ENCODE results near the gene GAS2L2.
A peak's percentile ranks its signal among the peaks of the same experiment; 100 is the strongest.

GRCh38 chr17:35747540-35748017 lies 5.5 kb downstream of the GAS2L2 start:
- TF ChIP-seq RAD21 (conservative IDR thresholded peaks at IDR 0.05) (peak; percentile 97), EP300 (conservative IDR thresholded peaks at IDR 0.05; ENCODE audit: poor library complexity, severe bottlenecking) (no peak), CTCF (IDR thresholded peaks at IDR 0.05; ENCODE audit: poor library complexity, severe bottlenecking) (peak; percentile 95), REST (IDR thresholded peaks at IDR 0.05; ENCODE audit: borderline replicate concordance) (no peak), EZH2 (IDR thresholded peaks at IDR 0.05; ENCODE audit: borderline replicate concordance, insufficient read depth, low read length, poor library complexity, severe bottlenecking) (no peak), MXI1 (conservative IDR thresholded peaks at IDR 0.05; ENCODE audit: poor library complexity, severe bottlenecking) (no peak)

Data from neural cell (in vitro differentiated cells).